Mononuclear cell (primary cell): ENCODE data around the gene IDUA. TPM values are rescaled to one million over a fixed set of nuclear protein-coding genes. Genes with fewer than 3 reads are reported as not detected.

ENCODE experiments used
- H3K27me3 ChIP-seq: 2 replicates; pipeline ENCODE4 v1.6.0; 2011; ENCODE audit warnings: low read length, control low read depth; ENCODE audit not compliant: insufficient read depth
- H3K4me1 ChIP-seq: 2 replicates; pipeline ENCODE4 v1.5.1; 2011; ENCODE audit warnings: mild to moderate bottlenecking, low read length, control low read depth; ENCODE audit not compliant: insufficient read depth
- H3K4me3 ChIP-seq: 2 replicates; pipeline ENCODE4 v1.5.1; 2011; ENCODE audit warnings: mild to moderate bottlenecking, low read length, moderate library complexity
- H3K9me3 ChIP-seq: 2 replicates; pipeline ENCODE4 v1.5.1; 2011; ENCODE audit warnings: low read depth, mild to moderate bottlenecking, control low read depth, low read length
- total RNA-seq: library from RNA; depleted of rRNA; stranded (reverse); fragments of >200 nt; gene quantifications from one replicate; pipeline ENCODE4 v1.2.3, GENCODE V29; 2012

Gene IDUA
- total RNA-seq, 1 donor: 8.5 TPM

DNA sequence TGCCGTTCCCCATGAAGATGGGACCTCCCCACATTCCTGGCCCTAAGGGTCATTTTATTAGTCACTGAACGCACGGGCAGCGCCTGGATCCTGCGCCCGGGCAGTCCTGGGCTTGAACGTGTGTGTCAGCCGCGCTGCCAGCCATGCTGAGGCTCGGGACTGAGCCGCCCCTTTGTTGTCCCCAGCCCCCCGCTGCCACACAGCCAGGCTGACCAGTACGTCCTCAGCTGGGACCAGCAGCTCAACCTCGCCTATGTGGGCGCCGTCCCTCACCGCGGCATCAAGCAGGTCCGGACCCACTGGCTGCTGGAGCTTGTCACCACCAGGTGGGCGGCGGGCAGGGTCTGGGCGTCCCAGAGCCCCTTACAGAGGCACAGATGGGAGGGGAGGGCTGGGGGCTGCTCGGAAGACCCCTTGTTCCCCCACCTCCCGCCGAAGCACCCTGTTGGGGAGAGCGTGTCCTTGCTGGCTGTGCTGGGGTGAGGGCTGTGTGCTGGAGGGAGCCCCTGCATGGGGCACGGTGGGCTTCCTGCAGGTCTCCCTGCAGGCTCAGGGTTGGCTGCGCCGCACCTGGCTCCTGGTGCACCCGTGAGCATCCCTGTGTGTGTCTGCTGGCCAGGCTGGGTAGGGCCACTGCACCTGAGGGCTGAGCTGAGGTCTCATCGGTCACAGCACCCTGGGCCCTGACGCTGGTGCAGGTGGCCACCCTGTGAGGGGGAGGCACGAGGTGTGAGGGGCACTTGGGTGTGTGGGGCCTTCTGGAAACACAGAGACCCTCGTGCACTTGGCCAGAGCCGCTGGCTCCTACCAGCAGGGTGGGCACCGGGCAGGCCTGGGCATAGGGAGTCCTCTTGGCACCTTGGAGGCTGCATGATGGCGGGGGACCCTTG lies 1.0 kb downstream of the IDUA start:
- Histone ChIP-seq H3K4me3 (peak overlapping the region; percentile 51), H3K27me3 (no peaks in the 10 kb centered on the region), H3K9me3 (no peaks in the 10 kb centered on the region), H3K4me1 (peaks cover 33% of the 10 kb centered on the region)

GRCh38 chr4:988726-989721 lies 2.2 kb downstream of the IDUA start:
- Histone ChIP-seq H3K27me3 (no peaks in the 10 kb centered on the region), H3K9me3 (no peaks in the 10 kb centered on the region), H3K4me1 (peaks cover 33% of the 10 kb centered on the region), H3K4me3 (no peak overlapping the region)

DNA sequence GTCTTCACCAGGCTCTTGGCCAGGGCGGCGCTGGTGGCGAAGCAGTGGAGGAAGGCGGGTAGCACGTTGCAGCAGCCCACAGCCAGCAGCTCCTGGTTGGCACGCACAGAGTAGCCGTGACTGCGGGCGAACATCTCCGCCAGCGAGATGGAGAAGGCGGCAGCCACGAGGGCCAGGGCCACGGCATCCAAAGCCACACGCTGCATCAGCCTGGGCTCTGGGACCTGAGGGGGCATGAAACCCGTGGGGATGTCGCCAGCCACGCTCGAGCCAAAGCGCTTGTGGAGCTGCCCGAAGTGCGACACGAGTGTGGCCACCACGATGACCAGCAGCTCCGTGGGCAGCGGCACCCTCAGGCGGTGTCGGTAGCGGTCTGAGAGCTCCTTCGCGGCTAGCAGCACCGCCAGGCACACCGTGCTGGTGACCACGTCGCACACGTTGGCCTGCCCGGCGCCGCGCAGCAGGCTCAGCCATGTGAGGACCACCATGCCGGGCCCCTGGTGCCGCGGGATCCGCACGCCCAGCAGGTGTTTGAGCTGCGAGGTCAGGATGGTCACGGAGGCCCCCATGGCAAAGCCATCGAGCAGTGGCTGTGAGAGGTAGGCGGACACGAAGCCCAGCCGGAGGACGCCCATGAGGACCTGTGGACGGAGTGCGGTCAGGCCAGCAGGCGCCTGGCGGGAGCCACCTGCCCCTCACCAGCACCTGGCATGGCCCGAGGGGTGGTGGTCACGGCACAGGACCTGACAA lies 3.1 kb downstream of the IDUA start:
- peaks cover 27% of the 10 kb centered on the region for H3K4me1 ChIP-seq
- H3K27me3 ChIP-seq: no peaks in the 10 kb centered on the region
- no peaks in the 10 kb centered on the region for H3K9me3 ChIP-seq
- no peak overlapping the region for H3K4me3 ChIP-seq

GRCh38 chr4:990746-991367 lies 4.0 kb downstream of the IDUA start:
- Histone ChIP-seq H3K27me3 (no peaks in the 10 kb centered on the region), H3K9me3 (no peaks in the 10 kb centered on the region), H3K4me3 (no peak overlapping the region), H3K4me1 (peaks cover 19% of the 10 kb centered on the region)

DNA sequence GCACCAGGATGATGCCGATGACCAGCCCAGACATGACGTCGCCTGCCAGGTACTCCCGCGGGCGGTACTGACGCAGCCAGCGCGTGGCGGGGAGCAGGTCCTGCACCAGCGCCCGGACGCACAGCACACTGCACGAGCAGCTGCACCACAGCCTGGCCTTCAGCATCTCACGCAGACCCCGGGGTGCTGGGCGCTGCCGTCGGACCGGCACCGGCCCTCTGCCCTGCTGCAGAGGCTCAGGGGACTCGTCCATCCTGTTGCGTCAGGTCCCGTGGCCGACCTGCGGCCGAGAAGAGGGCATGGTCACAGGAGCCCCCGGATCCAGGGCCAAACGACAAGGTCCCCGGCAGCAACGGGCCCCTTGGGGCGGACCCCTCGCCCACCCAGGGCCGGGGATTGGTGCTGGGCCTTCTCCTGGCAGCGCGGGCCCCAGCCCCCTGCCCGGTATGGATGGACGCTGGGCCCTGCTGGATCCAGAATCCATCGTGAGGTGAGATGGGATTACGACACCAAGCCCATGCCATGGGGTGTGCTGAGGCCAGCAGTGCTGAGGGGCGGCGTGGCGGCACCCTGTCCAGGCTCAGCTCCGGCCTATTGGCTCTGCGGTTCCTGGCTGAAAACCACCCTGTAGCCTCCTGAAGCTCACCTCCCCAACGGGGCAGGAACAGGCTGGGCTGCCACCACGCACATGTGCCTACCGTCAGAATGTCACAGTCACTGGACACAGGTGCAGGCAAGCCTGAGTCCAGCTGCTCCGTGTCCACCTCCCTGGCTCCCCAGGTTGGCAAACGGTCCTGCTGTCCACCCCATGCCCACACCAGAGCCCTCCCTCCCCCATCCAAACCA lies 4.8 kb downstream of the IDUA start:
- no peak overlapping the region for H3K4me3 ChIP-seq
- peaks cover 11% of the 10 kb centered on the region for H3K4me1 ChIP-seq
- no peaks in the 10 kb centered on the region for H3K9me3 ChIP-seq
- peaks cover 3% of the 10 kb centered on the region for H3K27me3 ChIP-seq

DNA sequence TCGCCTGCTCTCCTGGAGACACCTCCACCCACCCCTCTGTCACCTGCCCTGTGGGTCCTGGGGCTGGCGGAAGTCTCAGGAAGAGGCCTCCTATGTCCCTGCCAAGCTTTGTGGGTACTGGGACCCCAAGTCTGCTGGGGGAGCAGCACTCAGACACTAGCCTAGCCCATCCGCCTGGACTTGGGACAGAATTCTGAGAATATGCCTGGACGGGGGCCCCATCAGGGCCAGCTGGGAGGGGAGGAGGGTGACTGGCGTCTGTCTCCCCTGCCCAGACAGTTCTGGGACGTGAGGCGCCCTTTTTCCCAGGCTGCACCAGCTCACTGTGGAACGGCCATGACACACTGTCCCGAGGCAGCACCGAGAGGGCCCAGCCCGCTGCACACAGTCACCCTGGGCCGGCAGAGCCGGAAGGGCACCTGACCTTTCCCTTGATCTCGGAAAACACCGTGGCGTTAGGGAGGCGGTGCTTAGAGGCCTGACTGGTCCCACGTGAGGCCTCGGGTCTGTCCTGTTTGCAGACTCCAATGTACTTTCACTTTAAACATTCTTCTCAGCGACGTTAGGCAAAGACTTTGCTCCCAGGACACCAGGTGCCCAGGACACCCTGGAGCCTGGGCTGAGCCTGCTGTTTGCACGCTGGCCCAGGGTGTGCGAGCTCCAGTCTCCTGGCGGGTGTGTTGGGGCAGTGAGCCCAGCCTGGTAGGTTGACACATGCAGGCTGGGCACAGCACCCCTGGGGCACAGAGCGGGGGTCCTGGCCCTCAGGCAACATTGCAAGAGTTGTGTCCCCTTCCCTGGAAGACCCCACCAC lies 5.7 kb downstream of the IDUA start:
- peaks cover 9% of the 10 kb centered on the region for H3K4me1 ChIP-seq
- H3K27me3 ChIP-seq: peaks cover 5% of the 10 kb centered on the region
- no peak overlapping the region for H3K4me3 ChIP-seq
- H3K9me3 ChIP-seq: no peaks in the 10 kb centered on the region

DNA sequence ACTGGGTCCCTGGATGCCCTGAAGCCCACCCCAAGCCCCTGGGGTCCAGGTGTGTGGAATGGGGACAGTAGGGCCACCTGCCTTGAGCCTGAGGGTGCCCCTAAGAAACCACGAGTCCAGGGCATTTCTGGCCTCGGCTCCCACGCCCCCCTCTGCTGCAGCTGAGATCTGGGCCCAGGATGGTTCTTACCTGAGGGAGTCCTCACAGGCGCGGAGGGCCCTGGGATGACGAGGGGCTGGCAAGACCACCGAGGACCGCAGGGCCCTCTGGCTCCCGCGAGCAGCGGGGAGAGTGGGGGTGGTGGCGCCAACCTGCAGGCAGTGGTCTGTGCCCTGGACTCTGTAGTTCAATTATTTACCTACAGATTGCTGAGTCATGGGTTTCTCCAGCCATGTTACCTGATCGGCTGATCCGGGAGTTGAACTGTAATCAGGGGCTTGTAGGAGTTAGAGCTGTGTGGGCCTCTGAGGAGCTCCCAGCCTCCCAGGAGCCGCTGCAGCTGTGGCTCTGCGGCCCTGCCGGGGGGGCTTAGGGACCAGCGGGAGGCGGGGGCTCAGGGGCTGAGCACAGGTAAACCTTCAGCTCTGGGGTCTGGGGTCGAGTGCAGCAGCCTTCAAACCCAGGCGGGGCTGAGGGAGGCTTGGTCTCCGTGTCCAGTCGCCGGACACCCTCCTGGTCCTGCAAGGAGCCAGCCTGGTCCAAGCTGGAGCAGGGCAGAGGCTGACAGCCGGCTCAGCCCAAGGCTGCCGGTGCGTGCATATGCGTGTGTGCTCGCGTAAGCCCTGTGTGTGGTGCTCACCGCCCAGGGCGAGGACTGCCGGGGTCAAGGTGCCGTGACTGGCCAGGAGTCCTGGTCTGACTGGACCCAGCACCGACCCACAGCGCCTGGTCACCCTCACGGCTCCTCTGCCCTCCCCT lies 6.5 kb downstream of the IDUA start, which contains the start of gene SLC26A1:
Gene SLC26A1 (minus strand): TSS at position 294 of the 919 bp plus-strand sequence. CDS start 1,701 bp downstream, outside the sequence.
- H3K4me1 ChIP-seq: peaks cover 6% of the 10 kb centered on the region
- H3K27me3 ChIP-seq: peaks cover 13% of the 10 kb centered on the region
- no peaks in the 10 kb centered on the region for H3K9me3 ChIP-seq
- H3K4me3 ChIP-seq: no peak within 1 kb of the TSS

GRCh38 chr4:995311-996026 lies 8.6 kb downstream of the IDUA start:
- H3K4me3 ChIP-seq: no peak overlapping the region
- H3K9me3 ChIP-seq: no peaks in the 10 kb centered on the region
- peaks cover 16% of the 10 kb centered on the region for H3K27me3 ChIP-seq
- H3K4me1 ChIP-seq: peaks cover 6% of the 10 kb centered on the region

GRCh38 chr4:996030-996996 lies 9.5 kb downstream of the IDUA start:
- Histone ChIP-seq H3K4me1 (peaks cover 6% of the 10 kb centered on the region), H3K4me3 (no peak overlapping the region), H3K9me3 (no peaks in the 10 kb centered on the region), H3K27me3 (peaks cover 22% of the 10 kb centered on the region)

GRCh38 chr4:996997-997374 lies 10.1 kb downstream of the IDUA start:
- Histone ChIP-seq H3K27me3 (peaks cover 29% of the 10 kb centered on the region), H3K9me3 (no peaks in the 10 kb centered on the region), H3K4me1 (peaks cover 7% of the 10 kb centered on the region), H3K4me3 (no peak overlapping the region)
